HepG2 (cell line): Measurements from ENCODE around the gene FLYWCH1. TPM values are rescaled to one million over a fixed set of nuclear protein-coding genes. Genes with fewer than 3 reads are reported as not detected.

Source experiments
- FOXO1 ChIP-seq: sonication (generic); formaldehyde crosslinking; IDR thresholded peaks from 2 replicates; pipeline ENCODE4 v1.4.0; 2020; ENCODE audit warnings: missing genetic modification reagents
- GFI1 ChIP-seq: sonication (generic); formaldehyde crosslinking; IDR thresholded peaks from 2 replicates; pipeline ENCODE4 v1.5.0; 2020; ENCODE audit warnings: missing genetic modification reagents, mild to moderate bottlenecking, borderline replicate concordance
- GPN1 ChIP-seq: sonication (generic); formaldehyde crosslinking; IDR thresholded peaks from 2 replicates; pipeline ENCODE4 v1.5.1; 2020; ENCODE audit warnings: missing genetic modification reagents, borderline replicate concordance
- IRX3 ChIP-seq: sonication (generic); formaldehyde crosslinking; IDR thresholded peaks from 2 replicates; pipeline ENCODE4 v1.8.1; 2023; ENCODE audit warnings: mild to moderate bottlenecking, low read depth, missing genetic modification reagents, borderline replicate concordance
- KDM4B ChIP-seq: sonication (generic); formaldehyde crosslinking; IDR thresholded peaks from 2 replicates; pipeline ENCODE4 v1.4.0; 2020; ENCODE audit warnings: missing genetic modification reagents
- NFKB2 ChIP-seq: sonication (generic); formaldehyde crosslinking; IDR thresholded peaks from 2 replicates; pipeline ENCODE4 v1.4.0; 2020; ENCODE audit warnings: missing genetic modification reagents, borderline replicate concordance
- PHB2 ChIP-seq: fragments of 450-650 bp; IDR thresholded peaks from 2 replicates; pipeline ENCODE4 v1.6.1; 2018; ENCODE audit not compliant: partially characterized antibody
- SP4 ChIP-seq: sonication (generic); formaldehyde crosslinking; IDR thresholded peaks from 2 replicates; pipeline ENCODE4 v1.8.1; 2023; ENCODE audit warnings: mild to moderate bottlenecking, missing genetic modification reagents
- ZIK1 ChIP-seq: sonication (generic); formaldehyde crosslinking; IDR thresholded peaks from 2 replicates; pipeline ENCODE4 v1.5.0; 2020; ENCODE audit warnings: mild to moderate bottlenecking, low read depth, missing genetic modification reagents, borderline replicate concordance
- ZNF160 ChIP-seq: sonication (generic); formaldehyde crosslinking; IDR thresholded peaks from 2 replicates; pipeline ENCODE4 v1.8.0; 2022; ENCODE audit warnings: mild to moderate bottlenecking, inconsistent platforms, missing genetic modification reagents
- ZNF430 ChIP-seq: sonication (generic); formaldehyde crosslinking; IDR thresholded peaks from 2 replicates; pipeline ENCODE4 v1.9.0; 2021; ENCODE audit warnings: mild to moderate bottlenecking, missing genetic modification reagents
- ZNF431 ChIP-seq: sonication (generic); formaldehyde crosslinking; IDR thresholded peaks from 2 replicates; pipeline ENCODE4 v1.9.0; 2022; ENCODE audit warnings: missing genetic modification reagents, low read depth, mild to moderate bottlenecking, borderline replicate concordance
- ZNF564 ChIP-seq: sonication (generic); formaldehyde crosslinking; IDR thresholded peaks from 2 replicates; pipeline ENCODE4 v1.8.1; 2023; ENCODE audit warnings: mild to moderate bottlenecking, missing genetic modification reagents
- ZSCAN22 ChIP-seq: sonication (generic); formaldehyde crosslinking; IDR thresholded peaks from 2 replicates; pipeline ENCODE4 v1.4.0; 2020; ENCODE audit warnings: mild to moderate bottlenecking, missing genetic modification reagents
- polyA plus RNA-seq, 8 experiments: library from polyadenylated mRNA; depleted of rRNA in 3 of 8; stranded (reverse) in 7 of 8; unstranded in 1 of 8; fragments of >200 nt; fragmentation: Illumina TruSeq in 4 of 8; extraction: Trizol in 4 of 8; gene quantifications; 2 replicates each; pipeline versions ENCODE4 v1.2.1 to v1.2.3, GENCODE V29; 2011 to 2016; ENCODE audit warnings: low read depth in 4 of 8, missing spikeins in 1 of 8, mixed read lengths in 1 of 8; ENCODE audit not compliant: insufficient read depth in 1 of 8
- total RNA-seq, 5 experiments: library from RNA; depleted of rRNA; stranded (reverse); fragments of >200 nt; fragmentation: Illumina TruSeq; extraction: Trizol; gene quantifications; 2 replicates each; pipeline ENCODE4 v1.2.3, GENCODE V29; 2016; ENCODE audit warnings: low read depth in 1 of 5
- TF ChIP-seq, protein P1 (sequence below), 2 experiments: sonication (generic) in 1 of 2; formaldehyde crosslinking in 1 of 2; IDR thresholded peaks; 2 replicates each; pipeline versions ENCODE4 v1.4.0 to v1.6.1; 2018 to 2020; ENCODE audit warnings: missing genetic modification reagents in 2 of 2, borderline replicate concordance in 1 of 2, low read depth in 1 of 2, mild to moderate bottlenecking in 1 of 2, missing biosample characterization in 1 of 2
- TF ChIP-seq, protein P2 (sequence below): sonication (generic); formaldehyde crosslinking; IDR thresholded peaks from 2 replicates; pipeline ENCODE4 v1.9.0; 2021; ENCODE audit warnings: missing genetic modification reagents, mild to moderate bottlenecking, borderline replicate concordance
- TF ChIP-seq, protein P3 (sequence below): IDR thresholded peaks from 2 replicates; pipeline ENCODE4 v1.6.1; 2012; ENCODE audit warnings: inconsistent platforms
- TF ChIP-seq, protein P4 (sequence below): sonication (generic); formaldehyde crosslinking; IDR thresholded peaks from 2 replicates; pipeline ENCODE4 v1.5.1; 2020; ENCODE audit warnings: missing genetic modification reagents, mild to moderate bottlenecking, borderline replicate concordance

The FLYWCH1 gene
- total and polyA plus RNA-seq, 2 of the 13 experiments (the other 11 are each of a cell fraction or from before 2014, with no cell fraction given): 7.3 to 12.4 TPM

DNA sequence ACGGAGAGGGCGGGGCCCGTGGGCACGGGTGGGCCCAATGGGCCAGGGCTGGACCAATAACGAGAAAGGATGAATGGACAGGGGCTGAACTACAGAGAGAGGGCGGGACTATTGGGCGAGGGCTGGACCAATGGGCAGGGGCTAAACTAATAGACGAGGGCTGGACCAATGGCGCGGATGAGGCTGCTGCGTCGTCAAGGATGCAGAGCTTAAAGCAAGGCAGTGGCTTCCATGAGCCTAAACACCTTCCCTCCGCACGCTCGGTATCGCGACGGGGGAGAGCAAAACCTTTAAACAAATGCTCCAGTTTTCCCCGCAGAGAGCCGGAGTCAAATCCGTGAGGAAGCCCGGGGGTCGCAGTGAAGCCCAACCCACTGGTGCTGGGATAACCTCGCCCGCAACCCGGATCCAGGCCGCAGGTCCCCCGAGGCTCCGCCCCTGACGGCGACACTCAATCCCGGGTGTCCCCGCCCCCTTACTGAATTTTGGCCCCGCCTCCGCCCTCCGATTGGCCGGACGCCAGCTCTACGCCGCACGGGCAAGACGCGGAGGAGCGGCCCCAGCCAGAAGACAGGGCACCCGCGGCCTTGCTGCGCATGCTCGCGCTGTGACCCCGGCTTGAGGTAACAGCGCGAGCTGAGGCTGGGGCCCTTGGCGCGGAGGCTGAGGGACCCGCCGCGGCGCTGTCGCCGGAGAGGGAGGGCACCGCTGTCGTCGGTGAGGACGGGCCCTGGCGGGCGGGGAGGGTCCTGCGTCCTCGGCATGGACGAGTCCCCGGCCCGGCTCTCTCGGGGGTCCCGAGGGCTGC is 28.9 kb upstream of the FLYWCH1 start, which contains the start of gene FLYWCH2 (continued):
- TF ChIP-seq FOXO1 (CRISPR knock-in tag) (no peak), IRX3 (CRISPR knock-in tag) (no peak), ZNF430 (CRISPR knock-in tag) (peak; percentile 49; the same call in 1 of the 2 replicates), PHB2 (no peak), KDM4B (CRISPR knock-in tag) (0 out of 2 replicates have a peak, but pooled peaks have one; percentile 28), ZSCAN22 (peak; percentile 49; the same call in 1 of the 2 replicates), GPN1 (CRISPR knock-in tag) (0 out of 2 replicates have a peak, but pooled peaks have one; percentile 30), GFI1 (CRISPR knock-in tag) (no peak), ZIK1 (CRISPR knock-in tag) (no peak), SP4 (peak; percentile 86), ZNF431 (CRISPR knock-in tag) (0 out of 2 replicates have a peak, but pooled peaks have one; percentile 53), ZNF160 (CRISPR knock-in tag) (peak; percentile 73; the same call in 1 of the 2 replicates), NFKB2 (CRISPR knock-in tag) (peak; percentile 60; the same call in 1 of the 2 replicates), ZNF564 (CRISPR knock-in tag) (peak; percentile 15; the same call in 1 of the 2 replicates)
- TF ChIP-seq, protein P1, sequence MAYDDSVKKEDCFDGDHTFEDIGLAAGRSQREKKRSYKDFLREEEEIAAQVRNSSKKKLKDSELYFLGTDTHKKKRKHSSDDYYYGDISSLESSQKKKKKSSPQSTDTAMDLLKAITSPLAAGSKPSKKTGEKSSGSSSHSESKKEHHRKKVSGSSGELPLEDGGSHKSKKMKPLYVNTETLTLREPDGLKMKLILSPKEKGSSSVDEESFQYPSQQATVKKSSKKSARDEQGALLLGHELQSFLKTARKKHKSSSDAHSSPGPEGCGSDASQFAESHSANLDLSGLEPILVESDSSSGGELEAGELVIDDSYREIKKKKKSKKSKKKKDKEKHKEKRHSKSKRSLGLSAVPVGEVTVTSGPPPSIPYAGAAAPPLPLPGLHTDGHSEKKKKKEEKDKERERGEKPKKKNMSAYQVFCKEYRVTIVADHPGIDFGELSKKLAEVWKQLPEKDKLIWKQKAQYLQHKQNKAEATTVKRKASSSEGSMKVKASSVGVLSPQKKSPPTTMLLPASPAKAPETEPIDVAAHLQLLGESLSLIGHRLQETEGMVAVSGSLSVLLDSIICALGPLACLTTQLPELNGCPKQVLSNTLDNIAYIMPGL (CRISPR knock-in tag; IDR thresholded peaks at IDR 0.05; ENCODE audit: borderline replicate concordance in 1 of 2, low read depth in 1 of 2): peak; percentile 89 to 94
- TF ChIP-seq, protein P2, sequence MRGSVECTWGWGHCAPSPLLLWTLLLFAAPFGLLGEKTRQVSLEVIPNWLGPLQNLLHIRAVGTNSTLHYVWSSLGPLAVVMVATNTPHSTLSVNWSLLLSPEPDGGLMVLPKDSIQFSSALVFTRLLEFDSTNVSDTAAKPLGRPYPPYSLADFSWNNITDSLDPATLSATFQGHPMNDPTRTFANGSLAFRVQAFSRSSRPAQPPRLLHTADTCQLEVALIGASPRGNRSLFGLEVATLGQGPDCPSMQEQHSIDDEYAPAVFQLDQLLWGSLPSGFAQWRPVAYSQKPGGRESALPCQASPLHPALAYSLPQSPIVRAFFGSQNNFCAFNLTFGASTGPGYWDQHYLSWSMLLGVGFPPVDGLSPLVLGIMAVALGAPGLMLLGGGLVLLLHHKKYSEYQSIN (CRISPR knock-in tag): no peak
- TF ChIP-seq, protein P3, sequence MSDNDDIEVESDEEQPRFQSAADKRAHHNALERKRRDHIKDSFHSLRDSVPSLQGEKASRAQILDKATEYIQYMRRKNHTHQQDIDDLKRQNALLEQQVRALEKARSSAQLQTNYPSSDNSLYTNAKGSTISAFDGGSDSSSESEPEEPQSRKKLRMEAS: 0 out of 2 replicates have a peak, but pooled peaks have one; percentile 54
- TF ChIP-seq, protein P4, sequence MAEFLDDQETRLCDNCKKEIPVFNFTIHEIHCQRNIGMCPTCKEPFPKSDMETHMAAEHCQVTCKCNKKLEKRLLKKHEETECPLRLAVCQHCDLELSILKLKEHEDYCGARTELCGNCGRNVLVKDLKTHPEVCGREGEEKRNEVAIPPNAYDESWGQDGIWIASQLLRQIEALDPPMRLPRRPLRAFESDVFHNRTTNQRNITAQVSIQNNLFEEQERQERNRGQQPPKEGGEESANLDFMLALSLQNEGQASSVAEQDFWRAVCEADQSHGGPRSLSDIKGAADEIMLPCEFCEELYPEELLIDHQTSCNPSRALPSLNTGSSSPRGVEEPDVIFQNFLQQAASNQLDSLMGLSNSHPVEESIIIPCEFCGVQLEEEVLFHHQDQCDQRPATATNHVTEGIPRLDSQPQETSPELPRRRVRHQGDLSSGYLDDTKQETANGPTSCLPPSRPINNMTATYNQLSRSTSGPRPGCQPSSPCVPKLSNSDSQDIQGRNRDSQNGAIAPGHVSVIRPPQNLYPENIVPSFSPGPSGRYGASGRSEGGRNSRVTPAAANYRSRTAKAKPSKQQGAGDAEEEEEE (CRISPR knock-in tag): 0 out of 2 replicates have a peak, but pooled peaks have one; percentile 16
